Endodermal cell (in vitro differentiated cells): Measurements from ENCODE around the gene GNAQ. TPM values are rescaled to one million over a fixed set of nuclear protein-coding genes. Genes with fewer than 3 reads are reported as not detected.

Experiments used
- DNase-seq: peaks from one replicate; pipeline ENCODE4 v3.0.0-alpha.2; 2017
- H3K27ac ChIP-seq: 2 replicates; pipeline ENCODE4 v1.5.1; 2013; ENCODE audit warnings: mild to moderate bottlenecking, low read depth, low read length, moderate library complexity
- H3K27me3 ChIP-seq: 2 replicates; pipeline ENCODE4 v1.6.1; 2013; ENCODE audit warnings: mild to moderate bottlenecking, low read length, moderate library complexity; ENCODE audit not compliant: insufficient read depth, control insufficient read depth, poor library complexity, severe bottlenecking
- H3K36me3 ChIP-seq: 2 replicates; pipeline ENCODE4 v1.7.0; 2013; ENCODE audit warnings: mild to moderate bottlenecking, low read length, moderate library complexity; ENCODE audit not compliant: control insufficient read depth, insufficient read depth
- H3K4me1 ChIP-seq: one replicate; pipeline ENCODE4 v1.7.0; 2013; ENCODE audit warnings: low read length; ENCODE audit not compliant: control insufficient read depth, insufficient read depth
- H3K4me3 ChIP-seq: 2 replicates; pipeline ENCODE4 v1.5.1; 2013; ENCODE audit warnings: mild to moderate bottlenecking, low read length, moderate library complexity
- H3K9ac ChIP-seq: 2 replicates; pipeline ENCODE4 v1.6.1; 2013; ENCODE audit warnings: mild to moderate bottlenecking, low read length, moderate library complexity; ENCODE audit not compliant: poor library complexity, severe bottlenecking; ENCODE audit errors: extremely low read depth
- H3K9me3 ChIP-seq: 2 replicates; pipeline ENCODE4 v1.6.1; 2013; ENCODE audit warnings: mild to moderate bottlenecking, low read length, moderate library complexity; ENCODE audit not compliant: control insufficient read depth
- H3K27ac Mint-ChIP-seq: 2 replicates; pipeline ENCODE4 v1.8.0; 2020; ENCODE audit warnings: mixed read lengths
- H3K27me3 Mint-ChIP-seq: 2 replicates; pipeline ENCODE4 v1.8.0; 2021; ENCODE audit warnings: mild to moderate bottlenecking, mixed read lengths; ENCODE audit not compliant: insufficient read depth
- H3K36me3 Mint-ChIP-seq: 2 replicates; pipeline ENCODE4 v1.8.0; 2020; ENCODE audit warnings: low read depth, mixed read lengths
- H3K4me1 Mint-ChIP-seq: 2 replicates; pipeline ENCODE4 v1.8.0; 2020; ENCODE audit warnings: mixed read lengths
- H3K4me3 Mint-ChIP-seq: 2 replicates; pipeline ENCODE4 v1.8.0; 2020; ENCODE audit warnings: mild to moderate bottlenecking, moderate library complexity, mixed read lengths
- H3K9me3 Mint-ChIP-seq: 2 replicates; pipeline ENCODE4 v1.8.0; 2020; ENCODE audit warnings: mild to moderate bottlenecking, mixed read lengths
- CTCF ChIP-seq: fragments of 200-600 bp; sonication (generic); conservative IDR thresholded peaks from 2 replicates; pipeline ENCODE4 v1.5.0; 2021; ENCODE audit warnings: antibody characterized with exemption, mild to moderate bottlenecking
- WGBS, 2 experiments: methylation state at CpG; one replicate each; pipeline versions ENCODE4 v1.1.5 to v1.1.7; 2013; ENCODE audit warnings: missing lambda C conversion rate in 2 of 2, mixed read lengths in 1 of 2; ENCODE audit not compliant: insufficient coverage in 1 of 2, insufficient read length in 1 of 2; 5-methylcytosine and 5-hydroxymethylcytosine counted together
- total RNA-seq, 2 donors: library from RNA; stranded (reverse); fragmentation: NEBNext Ultra II Directional in 1 of 2; extraction: Animal tissue kit (Norgen Biotek cat#: 25700) in 1 of 2; gene quantifications; 2 replicates in 1 of 2; 3 replicates in 1 of 2; pipeline ENCODE4 v1.2.1, GENCODE V29; 2021

Gene GNAQ
- total RNA-seq, 2 donors from 2014 or later: 46.0 to 57.6 TPM

GRCh38 chr9:77752554-77752953 lies 279.1 kb downstream of the GNAQ start:
- H3K4me1 ChIP-seq: no peaks in the 10 kb centered on the region
- peaks cover 21% of the 10 kb centered on the region for H3K9me3 ChIP-seq
- Mint-ChIP-seq H3K4me1 (peaks cover 6% of the 10 kb centered on the region), H3K27ac (no peak overlapping the region), H3K36me3 (peaks cover 27% of the 10 kb centered on the region), H3K27me3 (no peaks in the 10 kb centered on the region), H3K4me3 (no peak overlapping the region), H3K9me3 (peaks cover 21% of the 10 kb centered on the region)
- H3K9ac ChIP-seq: no peak overlapping the region
- H3K4me3 ChIP-seq: no peak overlapping the region
- TF ChIP-seq CTCF: no peak
- no peak overlapping the region for H3K27ac ChIP-seq
- DNase-seq: no peak
- 85% methylated on average over 1 of the region's 1 CpG; no CpG with 5 or more reads in 1 of the 2 experiments for WGBS, 2 experiments
- H3K36me3 ChIP-seq: peaks cover 15% of the 10 kb centered on the region
- no peaks in the 10 kb centered on the region for H3K27me3 ChIP-seq

- Mint-ChIP-seq H3K27me3 (no peaks in the 10 kb centered on the region), H3K27ac (no peak overlapping the region), H3K4me3 (no peak overlapping the region), H3K36me3 (peaks cover 19% of the 10 kb centered on the region), H3K9me3 (peaks cover 11% of the 10 kb centered on the region), H3K4me1 (peaks cover 1% of the 10 kb centered on the region)
- Histone ChIP-seq H3K9me3 (peaks cover 16% of the 10 kb centered on the region), H3K4me1 (no peaks in the 10 kb centered on the region), H3K36me3 (peaks cover 12% of the 10 kb centered on the region), H3K27ac (no peak overlapping the region), H3K27me3 (no peaks in the 10 kb centered on the region), H3K4me3 (no peak overlapping the region), H3K9ac (no peak overlapping the region)
- 59 to 71% methylated on average over 4 to 8 of the region's 8 CpGs for WGBS, 2 experiments
- TF ChIP-seq CTCF: peak; percentile 81
- peak; percentile 57 for DNase-seq
These were observed 280.1 kb downstream of the GNAQ start for GRCh38 chr9:77751341-77752091.

- Histone ChIP-seq H3K27me3 (no peaks in the 10 kb centered on the region), H3K4me3 (no peak overlapping the region), H3K4me1 (no peaks in the 10 kb centered on the region), H3K27ac (no peak overlapping the region), H3K36me3 (peaks cover 7% of the 10 kb centered on the region), H3K9ac (no peak overlapping the region), H3K9me3 (peaks cover 10% of the 10 kb centered on the region)
- WGBS, 2 experiments: 89 to 100% methylated on average over 1 of the region's 1 CpG
- no peak for TF ChIP-seq CTCF
- Mint-ChIP-seq H3K4me1 (peaks cover 6% of the 10 kb centered on the region), H3K27ac (no peak overlapping the region), H3K4me3 (no peak overlapping the region), H3K36me3 (peaks cover 14% of the 10 kb centered on the region), H3K27me3 (no peaks in the 10 kb centered on the region), H3K9me3 (peaks cover 5% of the 10 kb centered on the region)
- DNase-seq: no peak
These were observed 280.6 kb downstream of the GNAQ start for GRCh38 chr9:77750981-77751340.
